OCI-M2 (cell line): ENCODE data around the gene UNC5B.

Experiments used
- DNase-seq: peaks from one replicate; lab custom pipeline; 2025; ENCODE audit not compliant: unreplicated experiment; lab: John Stamatoyannopoulos, UW

Gene UNC5B

DNA sequence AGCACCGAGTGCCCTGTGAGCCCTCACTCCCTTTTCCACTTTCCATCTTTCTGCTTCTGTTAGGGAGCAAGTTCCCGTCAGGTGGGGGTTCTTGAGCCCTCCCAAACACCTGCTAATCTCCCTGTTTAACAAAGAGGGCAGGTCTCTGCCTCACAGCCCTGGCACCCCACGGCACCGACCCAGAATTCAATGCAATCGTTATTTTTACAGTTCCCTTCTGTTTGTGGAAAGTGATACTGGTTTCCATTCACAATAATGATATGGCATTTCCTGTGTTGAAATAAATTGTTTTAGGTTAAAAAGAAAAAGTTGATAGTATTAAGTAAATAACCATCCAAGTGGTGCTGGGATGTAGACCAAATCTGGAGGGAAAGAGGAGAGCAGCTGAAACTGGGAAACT, 67.8 kb downstream of the UNC5B start:
- DNase-seq = no peak

DNA sequence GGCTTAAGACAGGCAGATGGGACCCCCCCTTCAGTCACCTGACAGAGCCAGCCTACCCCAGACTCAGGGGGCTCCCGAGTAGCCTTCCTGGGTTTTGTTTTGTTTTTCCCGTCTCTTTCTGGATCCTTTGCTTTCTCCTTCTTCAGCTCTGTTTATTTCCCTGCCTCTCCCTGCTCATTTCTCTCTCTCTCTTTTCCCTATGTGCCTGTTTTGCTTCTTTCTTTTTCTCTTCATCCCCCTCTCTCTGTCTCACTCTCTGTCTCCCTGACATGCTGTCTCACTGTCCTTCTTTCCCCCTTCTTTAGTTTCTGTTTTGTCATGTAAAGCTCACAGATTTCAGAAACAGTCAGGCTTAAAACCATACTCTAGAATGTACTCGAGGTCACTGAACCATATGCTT, 68.5 kb downstream of the UNC5B start:
- no peak for DNase-seq

DNA sequence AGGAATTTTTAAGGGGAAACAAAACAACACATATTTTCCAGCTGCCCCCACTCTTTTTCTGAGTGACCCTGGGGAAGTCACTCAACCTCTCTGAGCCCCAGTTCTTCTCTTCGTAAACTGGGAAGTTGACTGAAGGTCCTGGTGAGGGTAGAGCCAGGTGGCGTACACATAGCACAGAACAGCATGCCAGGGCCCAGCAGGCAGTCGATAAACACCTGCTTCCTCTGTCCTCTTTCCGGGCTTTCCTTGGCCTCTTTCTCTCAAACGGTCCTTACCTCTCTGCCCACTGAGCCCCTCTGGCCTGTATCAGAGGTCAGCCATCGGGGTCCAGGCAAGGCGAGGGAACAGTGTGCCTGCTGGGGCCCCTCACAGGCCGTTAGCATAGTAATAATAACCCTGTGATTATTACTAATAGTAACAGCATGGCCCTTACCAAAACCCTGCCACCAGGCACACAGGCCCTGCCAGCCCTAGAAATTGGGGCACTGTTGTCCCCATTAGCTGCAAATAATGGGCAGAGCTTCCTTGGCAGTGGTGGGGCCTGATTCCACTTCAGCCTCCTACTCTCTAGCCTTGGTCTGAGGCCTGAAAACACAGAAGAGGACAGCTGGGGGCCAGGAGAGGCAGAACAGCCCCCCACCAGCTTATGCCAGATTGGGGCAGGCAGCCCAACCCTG, 69.4 kb downstream of the UNC5B start:
- DNase-seq = no peak

DNA sequence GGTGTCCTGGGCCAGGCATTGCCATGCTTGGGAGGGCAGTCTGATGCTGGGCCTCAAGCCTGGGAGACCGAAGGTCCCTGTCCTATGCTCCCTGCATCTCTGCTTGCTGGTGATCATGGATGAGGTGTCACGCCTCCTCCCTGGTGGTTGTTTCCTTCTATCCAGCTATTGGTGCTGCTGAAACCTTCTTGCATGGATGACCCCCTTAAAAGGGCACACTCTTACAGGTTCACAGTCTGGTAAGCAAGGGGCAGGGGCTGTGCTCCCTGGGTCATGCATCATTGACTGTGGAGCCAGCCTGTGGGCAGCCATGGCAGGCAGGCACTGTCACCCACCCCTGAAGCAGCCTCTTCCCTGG, 69.9 kb downstream of the UNC5B start:
- DNase-seq = no peak

DNA sequence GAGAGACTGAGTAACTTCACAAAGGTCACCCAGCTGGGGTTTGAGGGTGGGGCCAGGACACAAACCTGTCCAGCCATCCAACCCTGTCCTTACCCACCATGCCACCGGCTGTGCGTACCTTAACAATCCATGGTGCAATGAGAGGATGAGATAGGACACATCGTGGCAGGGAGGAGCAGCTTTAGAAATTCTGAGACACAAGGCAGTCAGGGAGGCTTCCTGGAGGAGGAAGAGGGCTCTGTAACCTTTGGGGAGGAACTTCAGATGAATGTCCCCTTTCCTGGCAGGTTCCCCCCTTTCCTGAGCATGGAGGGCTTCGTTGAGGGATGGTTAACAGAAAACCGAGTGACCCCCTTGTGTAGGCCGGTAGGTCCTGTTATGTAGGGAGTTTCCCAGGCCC, 71.0 kb downstream of the UNC5B start:
- DNase-seq = no peak

DNA sequence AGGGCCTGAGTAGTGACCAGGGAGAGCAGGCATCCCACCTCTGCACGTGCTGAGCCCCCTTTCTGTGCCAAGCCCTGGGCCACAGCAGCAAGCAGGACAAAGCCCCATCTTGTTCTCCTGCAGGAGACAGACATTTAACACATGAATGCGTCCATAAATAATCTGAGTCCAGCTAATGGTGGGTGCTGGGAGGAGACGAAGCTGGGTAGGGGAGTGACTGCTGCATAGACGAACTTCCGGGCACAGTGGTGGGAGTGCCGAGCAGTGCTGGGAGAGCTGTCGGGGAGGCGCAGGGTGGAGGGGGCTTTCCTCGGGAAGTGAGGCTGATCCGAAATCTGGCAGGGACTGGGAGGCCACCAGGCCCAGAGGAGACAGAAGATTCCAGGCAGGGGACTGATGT, 71.5 kb downstream of the UNC5B start:
- DNase-seq = no peak

DNA sequence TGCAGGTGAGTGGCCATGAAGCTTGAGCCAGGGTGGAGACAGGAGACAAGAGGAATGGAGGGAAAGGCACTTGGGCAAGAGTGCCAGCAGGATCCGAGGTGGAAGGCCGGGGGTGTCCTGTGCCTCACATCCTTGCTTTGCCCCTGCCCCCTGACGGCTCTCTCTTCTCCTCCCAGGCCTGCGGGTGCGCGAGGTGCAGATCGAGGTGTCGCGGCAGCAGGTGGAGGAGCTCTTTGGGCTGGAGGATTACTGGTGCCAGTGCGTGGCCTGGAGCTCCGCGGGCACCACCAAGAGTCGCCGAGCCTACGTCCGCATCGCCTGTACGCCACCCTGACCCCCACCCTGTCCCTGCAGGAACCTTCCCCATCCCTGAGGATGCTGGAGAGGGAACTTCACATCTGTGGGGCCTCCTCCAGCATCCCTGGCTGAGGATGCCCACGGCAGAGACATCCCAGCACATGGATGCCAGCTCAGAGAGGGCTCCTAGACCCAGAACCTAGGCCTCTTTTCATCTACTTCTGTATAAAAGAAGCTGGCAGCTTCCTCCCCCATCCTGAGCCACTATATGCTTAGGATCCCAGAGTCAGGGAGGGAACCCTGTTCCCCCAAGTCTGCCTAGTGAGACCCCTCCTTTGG, 72.3 kb downstream of the UNC5B start:
- DNase-seq = no peak

DNA sequence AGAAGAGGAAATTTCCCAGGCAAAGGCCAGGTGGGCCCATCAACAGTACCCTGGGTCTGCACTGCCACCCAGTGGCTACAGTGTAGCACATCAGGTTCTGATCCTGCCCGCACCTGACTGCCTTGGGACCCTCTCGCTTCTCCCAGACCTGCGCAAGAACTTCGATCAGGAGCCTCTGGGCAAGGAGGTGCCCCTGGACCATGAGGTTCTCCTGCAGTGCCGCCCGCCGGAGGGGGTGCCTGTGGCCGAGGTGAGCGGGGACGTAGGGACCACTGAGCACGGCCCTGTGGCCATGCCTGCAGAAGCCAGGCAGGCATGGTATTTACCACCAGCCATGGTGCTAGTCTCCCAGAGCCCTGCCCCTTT, 72.8 kb downstream of the UNC5B start:
- no peak for DNase-seq

DNA sequence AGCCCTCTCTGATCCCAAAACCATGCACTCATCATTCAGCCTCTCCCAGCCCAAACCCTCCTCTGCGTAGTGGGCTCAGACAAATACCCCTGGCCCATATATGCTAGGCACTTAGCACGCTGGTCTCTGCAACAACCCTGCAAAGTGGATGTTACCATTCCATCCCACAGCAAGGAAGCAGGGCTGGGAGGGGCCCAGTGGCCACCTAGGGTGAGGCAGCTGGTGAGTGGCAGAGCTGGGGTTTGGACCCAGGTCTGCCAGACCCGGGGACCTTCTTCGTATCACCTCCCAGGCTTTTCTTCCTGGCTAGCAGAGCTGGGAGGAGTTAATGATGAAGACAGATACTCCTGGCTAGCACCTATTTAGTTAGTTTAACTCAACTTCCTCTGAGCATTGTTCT, 73.6 kb downstream of the UNC5B start:
- no peak for DNase-seq

DNA sequence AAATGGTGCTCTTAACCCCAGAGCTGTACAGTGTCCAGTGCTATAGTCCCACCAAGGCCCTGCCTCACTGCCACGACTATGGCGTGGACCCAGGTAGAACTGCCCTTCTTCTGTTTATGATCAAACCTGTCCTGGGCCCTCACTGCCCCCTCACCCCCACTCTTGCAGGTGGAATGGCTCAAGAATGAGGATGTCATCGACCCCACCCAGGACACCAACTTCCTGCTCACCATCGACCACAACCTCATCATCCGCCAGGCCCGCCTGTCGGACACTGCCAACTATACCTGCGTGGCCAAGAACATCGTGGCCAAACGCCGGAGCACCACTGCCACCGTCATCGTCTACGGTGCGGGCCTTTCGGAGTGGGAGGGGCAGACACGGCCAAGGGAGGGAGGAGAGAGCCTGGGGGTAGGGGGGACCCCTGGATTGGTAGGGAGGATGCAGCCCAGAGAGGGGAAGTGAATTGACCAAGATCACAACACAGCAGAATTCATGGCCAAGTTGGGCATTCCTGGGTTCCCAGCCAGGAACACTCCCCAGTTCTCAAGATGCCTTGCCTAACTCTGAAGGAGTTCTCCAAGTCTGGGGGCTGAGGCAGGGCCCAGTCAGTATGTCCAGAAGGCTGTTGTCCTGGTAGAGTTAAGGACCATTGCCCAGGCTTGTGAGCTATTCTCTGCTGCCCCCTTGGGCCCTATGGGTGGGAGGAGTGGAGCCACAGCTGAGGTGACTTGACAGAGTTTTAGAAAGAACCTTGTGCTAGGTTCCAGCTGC, 74.3 kb downstream of the UNC5B start:
- no peak for DNase-seq

DNA sequence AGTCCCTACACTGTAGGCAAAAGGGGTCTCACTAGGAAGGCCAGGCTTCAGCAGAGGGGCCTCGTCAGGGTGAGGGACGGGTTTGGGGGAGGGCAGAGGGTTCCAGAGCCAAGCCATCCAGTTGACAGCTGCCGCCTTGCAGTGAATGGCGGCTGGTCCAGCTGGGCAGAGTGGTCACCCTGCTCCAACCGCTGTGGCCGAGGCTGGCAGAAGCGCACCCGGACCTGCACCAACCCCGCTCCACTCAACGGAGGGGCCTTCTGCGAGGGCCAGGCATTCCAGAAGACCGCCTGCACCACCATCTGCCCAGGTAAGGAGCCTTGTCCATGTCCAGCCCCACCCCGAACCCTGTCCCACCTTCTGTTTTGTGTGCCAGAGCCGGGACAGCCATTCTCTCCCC, 75.1 kb downstream of the UNC5B start:
- no peak for DNase-seq

DNA sequence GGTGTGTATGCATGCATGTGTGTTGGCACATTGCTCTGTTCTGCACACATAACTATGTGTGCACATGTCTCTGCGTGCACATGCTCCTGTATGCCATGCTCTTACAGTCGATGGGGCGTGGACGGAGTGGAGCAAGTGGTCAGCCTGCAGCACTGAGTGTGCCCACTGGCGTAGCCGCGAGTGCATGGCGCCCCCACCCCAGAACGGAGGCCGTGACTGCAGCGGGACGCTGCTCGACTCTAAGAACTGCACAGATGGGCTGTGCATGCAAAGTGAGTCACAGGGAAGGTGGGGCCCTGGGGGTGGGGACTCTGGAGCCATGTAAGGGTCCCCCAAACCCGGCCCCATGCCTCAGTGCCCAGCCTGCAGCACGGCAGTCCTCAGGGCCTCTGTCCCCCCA, 76.1 kb downstream of the UNC5B start:
- DNase-seq = no peak

DNA sequence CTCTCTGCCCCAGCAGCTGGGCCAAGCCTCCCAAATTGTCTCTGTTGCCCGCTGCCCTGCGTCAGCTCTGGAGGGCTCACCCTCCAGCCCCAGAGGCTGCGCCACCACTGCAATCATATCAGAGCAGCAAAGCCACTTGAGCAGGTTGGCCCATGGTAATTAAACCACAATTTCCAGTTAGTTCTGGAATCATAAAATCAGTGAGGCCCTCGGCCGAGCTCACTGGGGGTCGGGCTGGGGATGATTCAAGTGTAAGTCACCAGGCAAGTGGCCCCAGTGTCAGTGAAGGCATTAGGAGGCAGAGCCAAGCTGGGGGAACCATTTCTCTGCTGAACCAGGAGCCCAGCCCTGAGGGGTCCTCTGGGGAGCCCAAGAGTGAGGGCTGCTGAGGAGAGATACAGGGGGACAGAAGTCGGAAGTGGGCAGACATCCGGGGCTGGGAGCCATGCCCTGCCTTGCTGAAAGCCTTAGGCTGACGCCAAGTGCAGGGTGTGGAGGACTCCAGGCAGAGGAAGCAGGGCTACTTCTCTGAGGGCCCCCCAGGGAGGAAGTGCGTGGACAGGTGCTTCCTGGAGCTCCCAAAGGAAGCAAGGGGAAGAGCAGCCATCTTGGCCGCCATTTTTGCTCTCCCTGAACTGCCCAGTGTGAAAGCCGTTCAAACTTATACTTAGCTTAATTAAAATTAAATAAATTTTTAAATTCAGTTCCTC, 77.2 kb downstream of the UNC5B start:
- DNase-seq = no peak

DNA sequence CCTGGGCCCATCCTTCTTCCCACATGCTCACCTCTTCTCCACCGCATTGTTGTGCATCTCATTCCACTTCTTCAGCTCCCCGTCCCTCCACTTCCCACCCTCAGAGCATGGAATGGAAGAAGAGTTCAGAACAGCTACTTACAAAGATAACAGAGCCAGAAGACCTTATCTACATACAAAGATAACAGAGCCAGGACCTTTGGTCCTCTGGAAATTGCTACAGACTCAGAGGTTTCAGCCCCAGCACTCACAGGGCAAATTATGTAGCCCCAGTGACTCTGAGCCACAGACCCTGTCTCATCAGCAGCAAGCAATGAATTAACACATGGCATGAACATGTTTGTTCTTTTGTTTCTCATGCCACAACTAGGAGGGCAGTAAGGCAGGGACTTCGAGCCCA, 78.0 kb downstream of the UNC5B start:
- no peak for DNase-seq

DNA sequence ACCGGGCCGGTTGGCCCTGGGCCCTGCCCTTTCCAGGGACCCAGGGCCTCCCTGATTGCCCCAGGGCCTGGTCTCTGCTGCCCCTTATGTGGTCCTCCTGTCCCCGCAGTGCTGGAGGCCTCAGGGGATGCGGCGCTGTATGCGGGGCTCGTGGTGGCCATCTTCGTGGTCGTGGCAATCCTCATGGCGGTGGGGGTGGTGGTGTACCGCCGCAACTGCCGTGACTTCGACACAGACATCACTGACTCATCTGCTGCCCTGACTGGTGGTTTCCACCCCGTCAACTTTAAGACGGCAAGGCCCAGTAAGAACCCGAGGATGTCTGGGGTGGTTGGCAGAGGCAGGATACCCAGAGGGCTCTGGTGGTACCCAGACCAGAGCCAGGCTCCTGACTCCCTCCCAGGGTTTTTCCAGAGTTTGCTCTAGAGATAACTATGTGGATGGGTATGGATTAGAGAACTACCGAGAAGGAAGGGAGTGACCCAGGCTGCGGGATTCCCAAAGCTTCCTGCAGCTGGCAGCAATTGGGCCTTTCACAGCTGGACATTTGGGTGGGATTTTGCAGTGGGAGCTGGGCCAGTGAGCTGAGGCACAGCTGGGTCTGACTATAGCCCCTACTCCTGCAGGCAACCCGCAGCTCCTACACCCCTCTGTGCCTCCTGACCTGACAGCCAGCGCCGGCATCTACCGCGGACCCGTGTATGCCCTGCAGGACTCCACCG, 78.6 kb downstream of the UNC5B start:
- no peak for DNase-seq

DNA sequence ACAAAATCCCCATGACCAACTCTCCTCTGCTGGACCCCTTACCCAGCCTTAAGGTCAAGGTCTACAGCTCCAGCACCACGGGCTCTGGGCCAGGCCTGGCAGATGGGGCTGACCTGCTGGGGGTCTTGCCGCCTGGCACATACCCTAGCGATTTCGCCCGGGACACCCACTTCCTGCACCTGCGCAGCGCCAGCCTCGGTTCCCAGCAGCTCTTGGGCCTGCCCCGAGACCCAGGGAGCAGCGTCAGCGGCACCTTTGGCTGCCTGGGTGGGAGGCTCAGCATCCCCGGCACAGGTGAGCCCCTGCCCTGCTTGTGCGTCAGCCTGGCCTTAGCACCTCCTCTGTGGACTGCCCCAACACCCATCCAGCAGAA, 79.1 kb downstream of the UNC5B start:
- no peak for DNase-seq

DNA sequence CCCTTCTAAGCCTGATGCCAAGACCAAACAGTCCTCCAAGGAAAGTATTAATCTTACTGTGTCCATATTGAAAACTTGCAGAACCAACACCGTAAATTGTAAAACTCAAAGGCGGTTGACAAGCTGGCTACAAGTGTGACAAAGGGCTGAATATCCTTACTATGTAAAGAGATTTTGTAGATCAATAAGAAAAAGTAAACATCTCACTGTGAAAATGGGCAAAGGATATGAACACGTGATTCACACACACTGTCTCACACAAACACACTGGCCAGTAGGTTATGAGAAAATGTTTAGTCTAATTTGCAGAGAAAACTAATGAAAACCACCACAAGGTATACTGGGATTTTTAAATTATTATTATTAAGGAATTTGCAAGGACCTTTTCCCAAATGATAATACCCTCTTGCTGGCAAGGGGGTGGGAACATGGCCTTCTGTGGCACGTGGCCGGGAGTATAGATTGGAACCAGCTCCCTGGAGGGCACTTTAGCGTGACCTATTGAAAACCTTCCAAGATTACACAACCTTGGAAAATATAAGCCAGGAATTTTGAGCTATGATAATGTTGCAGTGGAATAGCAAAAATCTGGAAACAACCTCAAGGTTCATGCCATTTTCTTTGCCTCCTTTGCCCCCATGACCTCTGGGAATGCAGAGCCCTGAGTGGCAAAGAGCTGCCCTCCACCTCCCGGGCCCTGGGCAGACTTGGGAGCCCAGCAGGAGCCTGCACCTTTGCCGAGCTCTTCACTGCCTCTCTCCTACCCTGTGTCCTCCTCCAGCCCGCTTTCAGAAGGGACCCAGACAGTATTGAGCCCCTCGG, 80.5 kb downstream of the UNC5B start:
- DNase-seq = no peak

DNA sequence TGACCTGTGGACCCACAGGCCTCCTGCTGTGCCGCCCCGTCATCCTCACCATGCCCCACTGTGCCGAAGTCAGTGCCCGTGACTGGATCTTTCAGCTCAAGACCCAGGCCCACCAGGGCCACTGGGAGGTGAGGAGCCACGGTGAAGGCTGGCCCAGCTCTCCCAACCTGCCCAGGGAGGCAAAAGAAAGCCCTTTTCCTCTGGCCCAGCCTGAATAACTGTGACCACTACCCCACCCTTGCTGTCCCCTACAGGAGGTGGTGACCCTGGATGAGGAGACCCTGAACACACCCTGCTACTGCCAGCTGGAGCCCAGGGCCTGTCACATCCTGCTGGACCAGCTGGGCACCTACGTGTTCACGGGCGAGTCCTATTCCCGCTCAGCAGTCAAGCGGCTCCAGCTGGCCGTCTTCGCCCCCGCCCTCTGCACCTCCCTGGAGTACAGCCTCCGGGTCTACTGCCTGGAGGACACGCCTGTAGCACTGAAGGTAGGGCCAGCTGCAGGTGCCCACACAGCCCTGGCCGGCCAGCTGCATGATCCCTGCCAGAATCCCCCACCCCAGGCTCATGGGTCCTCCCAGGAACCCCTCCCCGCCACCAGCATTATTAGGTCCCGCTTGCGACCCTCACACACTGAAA, 81.2 kb downstream of the UNC5B start:
- DNase-seq = no peak

DNA sequence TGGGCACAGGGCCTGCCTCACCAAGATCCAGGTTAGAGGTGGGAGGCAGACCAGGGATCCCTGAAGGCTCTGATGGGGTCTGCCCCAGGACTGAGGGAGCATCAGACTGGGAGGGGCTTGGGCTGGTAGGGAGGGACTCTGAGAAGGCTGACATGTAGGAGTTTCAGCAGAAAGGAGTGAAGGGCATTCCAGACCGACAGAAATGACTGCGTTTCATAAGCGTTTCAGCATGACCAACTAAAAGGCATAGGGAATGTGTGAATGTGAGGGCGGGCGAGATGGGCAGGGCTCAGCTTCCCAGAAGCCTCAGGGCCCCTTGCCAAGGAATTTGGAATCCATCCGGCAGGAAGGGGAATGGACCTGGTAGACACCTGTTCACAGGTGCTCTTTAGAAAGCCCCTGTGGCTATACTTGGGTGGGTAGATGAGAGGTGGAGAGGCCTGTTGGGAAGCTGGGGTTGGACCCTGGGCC, 81.8 kb downstream of the UNC5B start:
- no peak for DNase-seq

DNA sequence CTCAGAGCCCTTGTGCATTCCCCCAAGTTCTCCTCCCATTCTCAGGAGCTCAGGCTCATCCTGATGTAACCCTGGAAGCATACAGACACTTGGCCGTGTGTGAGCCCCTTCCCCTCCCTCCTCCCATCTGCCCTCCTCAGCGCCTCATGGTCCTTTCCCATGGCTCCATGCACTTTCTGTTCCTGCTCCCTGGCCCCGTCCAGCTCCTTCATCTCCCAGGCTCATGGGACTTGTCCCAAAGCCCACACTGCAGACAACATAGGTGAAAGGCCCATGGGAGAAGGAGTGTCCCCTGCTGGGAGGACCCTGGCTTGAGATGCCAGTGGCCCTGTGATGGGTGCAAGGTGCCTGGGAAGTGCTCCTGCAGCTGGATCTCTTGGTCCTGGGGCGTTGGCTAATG, 82.5 kb downstream of the UNC5B start:
- no peak for DNase-seq
